Pons (tissue), 1 donor: ENCODE results near the gene FAM170A.

Experiments
- DNase-seq: peaks from one replicate; pipeline ENCODE4 v3.0.0-alpha.2; 2016; ENCODE audit warnings: low spot score

FAM170A gene, protein sequence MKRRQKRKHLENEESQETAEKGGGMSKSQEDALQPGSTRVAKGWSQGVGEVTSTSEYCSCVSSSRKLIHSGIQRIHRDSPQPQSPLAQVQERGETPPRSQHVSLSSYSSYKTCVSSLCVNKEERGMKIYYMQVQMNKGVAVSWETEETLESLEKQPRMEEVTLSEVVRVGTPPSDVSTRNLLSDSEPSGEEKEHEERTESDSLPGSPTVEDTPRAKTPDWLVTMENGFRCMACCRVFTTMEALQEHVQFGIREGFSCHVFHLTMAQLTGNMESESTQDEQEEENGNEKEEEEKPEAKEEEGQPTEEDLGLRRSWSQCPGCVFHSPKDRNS

GRCh38 chr5:119629339-119629738, at the start of gene FAM170A:
TSS of gene FAM170A (plus strand) at chr5:119629558. CDS start at chr5:119629769, 211 bp downstream.
- no peak for DNase-seq

GRCh38 chr5:119582987-119583386, 46.4 kb upstream of the FAM170A start:
- DNase-seq = no peak

DNA sequence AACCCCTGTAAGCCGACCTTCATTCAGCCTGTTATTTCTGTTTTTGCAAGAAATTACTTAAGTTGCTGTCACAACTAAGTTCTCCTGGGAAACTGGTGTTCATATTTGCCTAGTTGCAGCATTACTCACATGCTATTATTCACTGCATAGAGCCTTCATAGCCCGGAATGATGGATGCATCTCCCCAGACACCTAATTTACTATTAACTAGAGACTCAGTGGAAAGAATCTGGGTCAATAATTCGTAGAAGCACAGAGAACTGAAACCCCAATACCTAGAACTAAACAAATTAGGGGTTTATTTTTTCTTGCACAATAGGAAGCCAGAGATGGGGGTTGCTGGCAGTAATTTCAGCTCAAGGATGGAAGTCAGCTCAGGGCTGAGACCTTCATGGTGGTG, 45.7 kb upstream of the FAM170A start:
- no peak for DNase-seq

GRCh38 chr5:119596046-119596445, 33.3 kb upstream of the FAM170A start:
- peak; percentile 91 for DNase-seq

- no peak for DNase-seq
These were observed 31.5 kb upstream of the FAM170A start for GRCh38 chr5:119597728-119598298.

- no peak for DNase-seq
These were observed 15.4 kb upstream of the FAM170A start for GRCh38 chr5:119613937-119614336.

DNA sequence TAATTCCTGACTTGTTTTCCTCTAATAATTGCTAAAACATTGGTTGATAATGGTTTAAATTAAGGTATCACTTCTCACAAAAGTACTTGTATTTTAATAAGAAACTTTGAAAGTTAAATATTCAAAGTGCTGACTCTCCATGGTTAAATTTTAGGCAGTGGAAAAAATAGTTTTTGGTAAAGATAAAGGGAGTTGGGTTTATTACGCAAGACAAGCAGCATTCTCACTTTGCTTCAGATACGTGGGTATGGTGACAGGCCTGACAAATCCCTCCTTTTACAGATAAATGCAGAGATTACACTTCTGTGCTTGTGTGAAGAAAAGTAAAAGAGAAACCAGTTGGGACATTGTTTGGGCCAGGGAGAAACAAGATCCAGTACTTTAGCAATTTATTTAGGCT, 14.5 kb upstream of the FAM170A start:
- no peak for DNase-seq

DNA sequence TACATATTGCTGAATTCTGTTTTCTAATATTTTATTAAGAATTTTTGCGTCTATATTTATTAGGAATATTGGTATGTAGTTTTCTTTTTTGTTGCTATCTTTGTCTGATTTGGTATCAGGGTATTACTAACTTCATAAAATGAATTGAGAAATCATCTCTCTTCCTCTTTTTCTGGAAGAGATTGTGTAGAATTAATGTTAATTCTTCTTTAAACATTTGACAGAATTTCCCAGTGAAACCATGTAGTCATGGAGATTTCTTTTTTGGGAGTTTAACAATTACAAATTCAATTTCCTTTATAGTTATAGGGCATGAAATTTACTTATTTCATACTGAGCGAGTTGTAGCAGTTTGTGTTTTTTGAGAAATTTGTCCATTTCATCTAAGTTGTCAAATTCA, 3.3 kb upstream of the FAM170A start:
- no peak for DNase-seq

DNA sequence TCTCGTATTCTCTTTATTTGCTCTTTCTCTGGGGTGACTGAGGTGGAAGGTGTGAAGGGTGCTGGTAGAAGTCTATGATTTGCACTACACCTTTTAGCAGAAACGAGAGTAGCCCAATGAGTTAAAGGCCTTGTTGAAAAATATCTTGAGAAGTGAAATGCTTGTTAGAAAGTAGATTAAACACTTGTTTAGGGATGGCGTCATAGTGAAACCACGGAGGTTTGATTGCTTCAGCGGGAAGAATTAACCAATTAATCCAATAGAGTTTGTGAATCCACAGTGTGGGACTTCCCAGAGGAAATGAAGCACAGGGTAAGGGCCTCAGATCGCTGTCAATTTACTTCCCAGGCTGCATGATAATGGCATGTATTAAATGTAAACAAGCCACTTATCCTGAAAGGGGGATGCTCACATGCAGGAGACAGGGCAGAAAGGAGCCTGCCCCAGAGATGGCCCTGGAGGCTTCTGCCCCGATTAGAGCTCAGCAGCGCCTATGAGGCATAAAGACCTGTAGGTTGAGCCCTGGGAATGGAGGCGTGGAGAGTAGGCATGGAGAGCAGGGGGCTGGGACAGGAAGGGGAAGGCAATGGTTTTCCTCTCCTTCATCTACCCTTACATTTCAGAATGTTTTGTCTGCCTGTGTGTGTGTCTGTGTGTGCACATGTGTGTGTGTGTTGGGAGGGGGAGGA, 1.5 kb downstream of the FAM170A start:
- DNase-seq = no peak

DNA sequence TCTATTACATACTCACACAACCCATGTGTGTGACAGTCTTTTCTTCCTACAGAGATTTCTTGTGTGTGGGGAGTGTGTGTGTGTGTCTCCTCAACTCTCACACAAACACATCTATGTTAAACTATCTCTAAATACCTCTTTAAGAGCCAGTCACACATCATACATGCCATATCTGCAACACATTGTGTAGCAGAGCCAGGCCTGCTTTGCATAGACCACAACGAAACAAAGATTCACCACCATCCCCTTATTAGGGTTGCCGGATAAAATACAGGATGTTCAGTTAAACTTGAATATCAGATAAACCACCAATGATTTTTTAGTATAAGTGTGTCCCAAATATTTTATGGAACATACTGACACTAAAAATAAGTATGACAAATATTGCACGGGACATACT, 2.3 kb downstream of the FAM170A start:
- no peak for DNase-seq

GRCh38 chr5:119651486-119651885, 22.1 kb downstream of the FAM170A start:
- no peak for DNase-seq

DNA sequence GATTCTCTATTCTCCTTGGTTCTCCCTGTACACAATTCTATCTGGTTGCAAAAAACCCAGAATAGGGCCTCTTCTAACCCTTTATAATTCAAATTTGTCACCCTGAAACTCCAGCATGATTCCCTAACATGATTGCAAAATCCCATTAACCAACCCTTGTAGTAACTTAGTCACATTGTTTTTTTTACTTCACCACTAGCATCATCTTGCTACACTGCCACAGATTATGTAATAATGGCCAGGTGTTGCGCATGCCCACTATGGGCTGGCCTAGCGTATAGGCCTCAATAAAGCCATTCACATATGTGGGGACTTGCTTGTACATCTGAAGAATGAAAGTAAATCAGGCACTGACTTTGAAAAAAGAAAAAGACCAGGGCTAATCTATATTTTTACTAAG, 25.7 kb downstream of the FAM170A start:
- DNase-seq = no peak

DNA sequence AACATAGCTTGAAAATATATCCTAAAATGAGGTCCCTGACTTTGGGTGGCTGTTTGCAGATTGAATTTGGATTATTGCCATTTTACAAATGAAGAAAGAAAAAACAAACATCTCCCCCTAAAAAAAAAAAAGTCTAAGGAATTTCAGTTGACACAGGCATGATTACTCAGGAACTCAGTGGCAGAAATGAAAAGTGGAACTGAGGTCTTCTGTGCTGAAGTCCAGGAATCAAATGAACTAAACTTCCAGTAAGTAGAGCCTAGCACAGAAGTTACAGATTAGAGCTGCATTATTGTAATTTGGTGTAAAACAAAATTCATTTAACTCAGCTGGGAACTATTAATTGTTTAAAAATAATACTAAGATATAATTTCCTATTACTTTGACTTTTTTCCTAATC, 26.7 kb downstream of the FAM170A start:
- DNase-seq = no peak

GRCh38 chr5:119666542-119666941, 37.2 kb downstream of the FAM170A start:
- no peak for DNase-seq

DNA sequence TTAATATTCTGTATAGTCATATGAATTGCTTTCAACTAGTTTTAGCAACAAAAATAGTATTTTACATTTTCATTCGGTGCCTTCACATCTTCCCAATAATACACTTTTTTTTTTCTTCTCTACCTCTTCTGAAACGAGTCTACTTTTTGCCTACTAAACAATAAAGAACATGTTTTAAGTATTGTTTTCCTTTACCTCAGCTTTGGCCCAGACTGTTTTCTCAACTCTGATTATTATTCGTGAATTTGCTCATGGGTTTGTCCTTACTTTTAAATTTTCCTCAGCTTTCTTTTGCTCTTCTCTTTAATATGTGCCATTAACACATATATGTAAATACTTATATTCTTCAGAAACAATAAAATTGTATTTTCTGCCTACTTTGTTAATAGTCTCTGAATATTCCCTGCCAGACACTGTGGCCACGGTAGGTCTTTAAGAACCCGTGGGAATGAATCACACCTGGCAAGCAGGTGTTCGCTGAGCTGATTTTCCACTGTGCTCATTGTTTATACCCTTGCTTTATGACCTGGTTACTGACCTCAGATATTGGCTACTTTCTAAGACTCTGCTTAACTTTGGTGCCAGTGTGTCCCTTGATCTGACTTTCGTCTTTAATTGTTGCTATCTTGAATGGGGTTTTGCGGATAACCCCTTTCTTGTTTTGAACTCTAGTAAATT, 49.1 kb downstream of the FAM170A start:
- DNase-seq = no peak

GRCh38 chr5:119680080-119680479, 50.7 kb downstream of the FAM170A start:
- DNase-seq = no peak

DNA sequence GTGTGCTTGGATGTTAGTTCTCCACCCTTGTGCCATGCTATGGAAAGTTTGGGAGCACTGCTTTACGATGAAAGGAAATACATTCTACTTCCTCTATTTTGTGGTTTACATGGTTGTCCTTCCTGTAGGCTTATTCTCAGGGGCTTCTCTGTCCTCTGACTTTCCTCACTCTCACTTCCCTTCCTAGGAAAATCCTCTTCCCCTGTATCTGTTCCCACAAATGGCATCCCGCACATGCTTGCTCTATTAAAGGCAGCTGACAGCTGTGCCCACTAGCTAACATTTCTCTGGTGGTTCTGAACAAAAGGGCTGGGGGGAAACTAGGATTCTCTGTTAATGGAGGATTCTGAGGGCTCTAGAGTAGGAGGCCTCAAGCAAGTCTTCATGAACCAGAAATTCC, 52.4 kb downstream of the FAM170A start:
- no peak for DNase-seq

- no peak for DNase-seq
These were observed 53.0 kb downstream of the FAM170A start for GRCh38 chr5:119682372-119682771.
